NCI-H146 (cell line): ENCODE results near the gene RUSC1.
"Not testable (repeated sequence)": the region's sequence is repeated elsewhere in the genome, so short reads cannot be mapped to it uniquely, and the experiment has no call there.

Experiments
- DNase-seq: peaks from one replicate; lab custom pipeline; 2025; lab: John Stamatoyannopoulos, UW

RUSC1 gene, protein sequence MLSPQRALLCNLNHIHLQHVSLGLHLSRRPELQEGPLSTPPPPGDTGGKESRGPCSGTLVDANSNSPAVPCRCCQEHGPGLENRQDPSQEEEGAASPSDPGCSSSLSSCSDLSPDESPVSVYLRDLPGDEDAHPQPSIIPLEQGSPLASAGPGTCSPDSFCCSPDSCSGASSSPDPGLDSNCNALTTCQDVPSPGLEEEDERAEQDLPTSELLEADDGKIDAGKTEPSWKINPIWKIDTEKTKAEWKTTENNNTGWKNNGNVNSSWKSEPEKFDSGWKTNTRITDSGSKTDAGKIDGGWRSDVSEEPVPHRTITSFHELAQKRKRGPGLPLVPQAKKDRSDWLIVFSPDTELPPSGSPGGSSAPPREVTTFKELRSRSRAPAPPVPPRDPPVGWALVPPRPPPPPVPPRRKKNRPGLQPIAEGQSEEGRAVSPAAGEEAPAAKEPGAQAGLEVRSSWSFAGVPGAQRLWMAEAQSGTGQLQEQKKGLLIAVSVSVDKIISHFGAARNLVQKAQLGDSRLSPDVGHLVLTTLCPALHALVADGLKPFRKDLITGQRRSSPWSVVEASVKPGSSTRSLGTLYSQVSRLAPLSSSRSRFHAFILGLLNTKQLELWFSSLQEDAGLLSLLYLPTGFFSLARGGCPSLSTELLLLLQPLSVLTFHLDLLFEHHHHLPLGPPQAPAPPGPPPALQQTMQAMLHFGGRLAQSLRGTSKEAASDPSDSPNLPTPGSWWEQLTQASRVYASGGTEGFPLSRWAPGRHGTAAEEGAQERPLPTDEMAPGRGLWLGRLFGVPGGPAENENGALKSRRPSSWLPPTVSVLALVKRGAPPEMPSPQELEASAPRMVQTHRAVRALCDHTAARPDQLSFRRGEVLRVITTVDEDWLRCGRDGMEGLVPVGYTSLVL

DNA sequence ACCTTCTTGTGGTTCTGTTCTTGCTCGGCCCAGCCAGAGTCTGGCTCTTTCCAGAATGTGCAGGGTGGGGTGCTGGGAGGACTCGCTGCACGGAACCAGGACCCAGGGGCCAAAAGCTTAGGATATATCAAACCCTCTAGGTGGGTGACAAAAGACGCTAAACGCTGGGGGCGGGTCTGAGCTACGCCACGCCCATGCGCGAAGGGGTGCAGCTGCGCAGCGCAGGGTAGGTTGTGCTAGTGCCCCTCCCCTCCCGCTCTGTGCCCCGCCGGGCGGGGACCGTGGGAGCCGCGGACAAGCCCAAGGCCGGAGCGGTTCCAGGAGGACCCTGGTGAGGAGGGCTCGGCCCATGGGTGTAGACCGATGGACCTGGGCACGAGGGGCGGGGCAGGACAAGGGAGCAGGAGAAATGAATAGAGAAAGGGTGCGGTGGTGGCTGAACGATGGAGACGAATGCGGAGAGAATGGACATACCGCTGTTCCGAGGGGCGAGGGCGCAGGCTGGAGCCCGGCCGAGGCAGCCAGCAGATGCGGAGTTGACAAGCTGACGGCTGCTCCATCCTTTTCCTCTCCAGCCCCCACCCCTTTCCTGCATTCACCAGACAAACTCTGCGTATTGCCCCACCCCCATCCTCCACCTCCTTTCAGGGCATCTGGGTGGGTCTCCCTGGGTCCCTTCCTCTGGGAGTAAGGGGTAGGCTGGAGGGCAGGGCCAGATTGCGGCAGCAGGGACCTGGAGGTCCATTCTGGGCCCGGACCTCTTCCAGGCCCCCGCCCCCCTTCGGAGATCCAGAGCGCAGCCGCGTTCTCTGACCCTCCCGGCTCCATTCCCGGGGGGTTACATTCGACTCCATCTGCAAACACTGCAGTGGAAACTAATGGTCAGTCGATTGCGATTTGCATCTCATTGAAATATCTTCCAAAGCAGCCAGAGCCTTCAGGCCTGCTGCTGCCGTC lies at the start of gene RUSC1:
Gene RUSC1, plus strand, starts transcription at position 234 of the 957 bp plus-strand sequence. CDS start 880 bp downstream, outside the sequence.
- peak; percentile 58 for DNase-seq

DNA sequence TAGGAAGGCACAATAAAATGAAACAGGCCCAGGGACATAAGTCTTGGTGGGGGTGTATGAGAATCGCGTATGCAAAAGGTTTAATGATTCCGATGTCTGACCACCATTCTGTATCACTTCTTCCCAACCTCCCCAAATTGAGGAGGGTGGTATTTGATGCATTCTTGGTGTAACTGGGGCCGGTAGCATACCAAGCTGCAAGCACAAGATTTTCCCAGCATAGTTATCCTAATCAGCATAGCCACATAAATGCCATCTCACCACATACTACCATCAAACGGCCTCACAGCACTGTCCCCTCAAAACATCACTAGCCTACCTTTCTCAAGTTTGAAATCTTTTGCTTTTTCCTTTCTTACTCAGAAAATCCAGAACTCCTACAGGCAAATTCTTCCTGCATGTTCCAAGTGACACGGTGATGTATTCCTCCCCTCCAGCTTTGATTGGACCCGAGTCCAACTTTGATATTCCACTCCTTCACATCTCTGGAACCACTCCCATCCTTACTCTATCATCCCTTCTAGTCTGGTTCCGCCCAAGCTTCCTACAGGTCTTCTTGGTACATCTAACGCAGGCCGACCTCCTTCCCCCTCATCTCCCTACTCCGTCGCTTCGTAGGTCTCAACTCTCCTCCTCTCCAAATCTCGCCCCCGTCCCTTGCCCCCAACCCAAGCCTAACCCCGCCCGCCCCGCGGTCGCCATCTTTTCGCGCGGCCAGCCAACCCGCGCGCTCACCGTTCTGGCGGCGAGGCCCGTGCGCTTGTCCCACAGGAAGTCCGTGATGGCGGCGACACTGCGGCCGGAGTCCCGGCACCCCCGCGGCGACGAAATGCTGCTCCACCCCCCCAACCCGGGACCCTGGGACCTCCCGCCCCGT lies 48.0 kb upstream of the RUSC1 start:
- peak; percentile 78 for DNase-seq

DNA sequence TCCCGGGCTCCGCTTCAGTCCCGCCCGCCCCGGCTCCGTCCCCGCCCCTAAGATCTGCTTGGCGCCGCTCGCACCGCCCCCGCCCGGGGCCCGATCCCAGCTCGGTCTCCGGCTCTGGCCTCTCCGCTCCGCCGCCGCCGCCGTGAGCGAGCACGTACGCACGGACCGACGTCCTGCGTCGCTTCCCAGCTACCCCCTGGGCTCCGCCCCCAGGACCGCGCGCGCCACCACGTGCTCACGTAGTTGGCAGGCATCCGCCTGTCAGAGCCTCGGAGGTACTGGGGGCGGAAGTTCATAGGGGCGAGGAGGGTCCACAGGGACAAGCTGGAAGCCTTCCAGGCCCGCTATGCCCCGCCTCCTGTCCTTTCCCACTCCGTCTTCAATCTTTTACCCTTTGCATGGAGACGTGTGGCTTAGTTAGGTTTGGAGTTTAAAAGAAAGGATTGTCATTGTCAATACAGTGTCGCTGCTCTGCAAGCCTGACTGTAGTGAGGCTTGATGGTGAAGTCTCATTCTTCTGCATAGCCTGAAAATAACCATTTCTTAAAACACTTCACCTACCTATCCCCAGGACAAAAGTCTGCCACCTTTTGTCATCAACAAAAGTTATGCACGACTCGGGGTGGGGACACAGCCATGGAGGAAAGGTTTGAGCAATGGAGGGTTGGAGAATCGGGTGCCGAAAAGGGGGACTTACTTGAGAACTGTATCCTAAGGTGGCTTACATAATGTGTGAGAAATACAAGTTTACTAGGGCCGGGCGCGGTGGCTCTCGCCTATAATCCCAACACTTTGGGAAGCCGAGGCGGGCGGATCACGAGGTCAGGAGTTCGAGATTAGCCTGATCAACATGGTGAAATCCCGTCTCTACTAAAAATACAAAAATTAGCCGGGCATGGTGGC lies 47.1 kb upstream of the RUSC1 start, which contains the start of gene CLK2:
Gene CLK2, minus strand, starts transcription at position 162 of the 903 bp plus-strand sequence. CDS start 2,527 bp downstream, outside the sequence.
- peak; percentile 98 for DNase-seq

DNA sequence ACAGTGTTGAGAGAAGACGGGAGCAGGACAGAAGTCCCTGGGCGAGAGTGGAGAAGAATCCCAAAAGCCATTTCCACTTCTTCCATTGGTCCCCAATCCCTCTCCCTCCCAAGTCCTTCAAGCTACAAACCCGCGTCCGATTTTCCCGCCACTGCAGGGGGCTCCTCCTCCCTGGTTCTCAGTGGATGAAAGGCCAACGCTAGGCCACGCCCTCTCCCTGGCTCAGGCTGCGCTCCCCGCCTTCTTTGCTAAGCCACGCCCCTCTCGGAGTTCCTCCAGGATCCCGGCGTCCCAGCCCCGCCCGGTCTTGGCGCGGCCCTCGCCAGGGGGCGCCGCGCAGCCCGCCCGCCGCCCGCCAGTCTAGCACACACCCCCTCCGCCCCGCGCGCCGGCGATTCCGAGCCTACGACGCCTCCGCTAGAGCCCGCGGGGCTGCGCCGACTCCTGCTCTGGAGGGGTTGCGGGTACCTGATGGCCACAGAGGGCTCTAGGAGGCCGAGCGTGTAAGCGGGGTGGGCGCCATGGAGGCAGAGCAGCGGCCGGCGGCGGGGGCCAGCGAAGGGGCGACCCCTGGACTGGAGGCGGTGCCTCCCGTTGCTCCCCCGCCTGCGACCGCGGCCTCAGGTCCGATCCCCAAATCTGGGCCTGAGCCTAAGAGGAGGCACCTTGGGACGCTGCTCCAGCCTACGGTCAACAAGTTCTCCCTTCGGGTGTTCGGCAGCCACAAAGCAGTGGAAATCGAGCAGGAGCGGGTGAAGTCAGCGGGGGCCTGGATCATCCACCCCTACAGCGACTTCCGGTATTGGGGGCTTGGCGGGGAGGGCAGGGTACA lies 43.4 kb upstream of the RUSC1 start, which contains the start of gene HCN3:
Gene HCN3, plus strand, starts transcription at position 394 of the 832 bp plus-strand sequence. Its CDS starts 128 bp downstream, at position 522.
- peak; percentile 98 for DNase-seq

DNA sequence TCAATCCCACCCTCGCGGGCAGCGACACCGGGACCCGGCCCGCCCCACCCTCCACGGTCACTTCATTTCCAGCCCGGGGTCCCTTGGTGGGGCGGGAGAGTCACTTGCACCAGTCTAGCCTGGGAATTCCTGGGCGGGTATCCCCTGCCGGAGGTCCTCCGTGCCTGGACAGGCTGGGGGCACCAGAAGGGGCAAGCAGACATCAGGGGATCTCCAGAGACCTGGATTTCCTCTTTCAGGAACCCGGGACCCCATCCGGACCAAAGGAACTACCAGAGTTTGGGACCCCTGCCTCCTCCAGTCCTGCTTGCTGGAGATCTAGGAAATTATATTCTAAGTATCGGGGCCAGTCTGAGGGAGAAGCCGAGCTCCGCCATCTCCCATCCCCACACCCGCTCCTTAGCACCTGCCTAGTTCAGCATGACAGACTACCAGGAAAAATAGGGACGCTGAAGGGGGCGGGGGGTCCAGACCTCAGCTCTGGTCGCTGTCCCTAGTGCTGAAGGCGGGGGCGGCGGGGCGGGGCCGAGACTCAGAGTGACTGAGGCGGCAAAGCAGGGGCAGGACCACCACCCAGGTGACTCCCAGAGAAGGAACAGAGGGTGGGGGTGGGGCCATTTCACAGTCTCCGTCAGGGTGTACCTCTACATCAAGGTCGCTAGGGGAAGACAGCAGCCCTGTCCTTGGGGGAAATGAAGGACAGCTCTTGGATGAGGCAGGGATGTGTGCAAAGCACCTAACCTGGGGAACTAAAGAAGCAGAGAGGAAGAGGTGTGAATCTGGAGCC lies 42.6 kb upstream of the RUSC1 start:
- peak; percentile 88 for DNase-seq

DNA sequence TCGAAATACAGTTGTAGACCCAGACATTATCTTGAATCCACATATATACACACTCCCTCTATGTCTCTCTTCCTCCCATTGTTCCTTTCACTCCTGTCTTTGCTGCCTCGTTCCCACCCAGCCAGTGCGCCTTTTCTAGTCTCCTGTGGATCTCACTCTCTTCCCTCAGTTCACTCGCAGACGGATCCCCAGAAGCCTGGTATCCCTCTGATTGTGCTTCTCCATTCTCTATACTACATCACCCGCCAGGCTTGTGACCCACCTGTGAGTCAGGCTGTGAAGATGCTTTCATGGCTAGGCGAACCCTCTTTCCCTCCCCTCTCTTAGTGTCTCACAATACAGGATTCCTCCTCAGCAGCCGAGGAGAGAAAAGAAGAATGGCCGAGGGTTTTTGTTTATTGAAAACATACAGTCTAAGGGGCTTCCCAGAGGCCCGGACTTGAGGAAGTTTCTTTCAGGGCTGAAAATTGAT lies 42.0 kb upstream of the RUSC1 start:
- no peak for DNase-seq

DNA sequence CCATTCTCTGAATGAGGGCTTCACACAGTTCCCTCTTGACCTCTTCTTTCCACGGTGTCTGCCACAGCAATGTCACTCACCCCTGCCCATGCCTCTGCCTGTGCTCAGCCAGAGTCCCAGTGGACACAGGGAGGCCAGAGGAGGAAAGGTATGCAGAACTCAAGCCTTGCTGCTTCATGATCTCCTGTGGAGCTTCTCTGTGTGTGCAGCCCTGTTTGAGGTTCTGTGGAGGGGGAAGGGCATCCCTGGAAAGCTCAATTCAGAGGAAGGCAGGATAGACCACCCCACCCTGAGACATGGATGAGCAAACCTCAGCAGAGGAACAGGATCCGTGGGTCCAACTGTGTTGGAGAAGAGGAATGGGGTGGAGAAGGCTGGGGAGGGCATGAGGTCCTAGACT lies 41.4 kb upstream of the RUSC1 start:
- DNase-seq = no peak

DNA sequence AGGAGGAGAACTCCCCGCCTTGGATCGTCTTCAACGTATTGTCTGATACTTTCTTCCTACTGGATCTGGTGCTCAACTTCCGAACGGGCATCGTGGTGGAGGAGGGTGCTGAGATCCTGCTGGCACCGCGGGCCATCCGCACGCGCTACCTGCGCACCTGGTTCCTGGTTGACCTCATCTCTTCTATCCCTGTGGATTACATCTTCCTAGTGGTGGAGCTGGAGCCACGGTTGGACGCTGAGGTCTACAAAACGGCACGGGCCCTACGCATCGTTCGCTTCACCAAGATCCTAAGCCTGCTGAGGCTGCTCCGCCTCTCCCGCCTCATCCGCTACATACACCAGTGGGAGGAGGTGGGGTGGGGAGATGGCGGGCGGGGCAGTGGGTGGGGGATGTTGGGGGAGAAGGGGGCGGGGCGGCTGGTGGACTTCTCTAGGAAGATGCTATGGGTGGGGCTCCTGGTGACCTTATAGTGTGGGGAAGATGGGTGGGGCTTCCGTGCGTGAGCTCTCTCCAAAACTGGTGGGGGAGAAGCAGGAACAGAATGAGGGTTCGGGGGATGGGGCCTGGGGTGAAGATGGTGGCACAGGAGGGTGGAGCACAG lies 38.1 kb upstream of the RUSC1 start:
- no peak for DNase-seq

DNA sequence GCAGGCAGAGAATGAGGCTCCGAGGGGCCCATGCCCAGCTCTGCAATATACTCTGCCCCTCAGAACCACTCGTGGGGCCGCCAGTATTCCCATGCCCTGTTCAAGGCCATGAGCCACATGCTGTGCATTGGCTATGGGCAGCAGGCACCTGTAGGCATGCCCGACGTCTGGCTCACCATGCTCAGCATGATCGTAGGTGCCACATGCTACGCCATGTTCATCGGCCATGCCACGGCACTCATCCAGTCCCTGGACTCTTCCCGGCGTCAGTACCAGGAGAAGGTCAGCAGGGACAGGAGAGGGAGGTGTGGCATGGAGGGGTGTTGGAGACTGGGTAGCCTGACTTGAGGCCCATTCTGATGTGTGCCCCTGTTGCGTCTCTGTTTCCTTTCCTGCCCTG lies 36.2 kb upstream of the RUSC1 start:
- DNase-seq = no peak

DNA sequence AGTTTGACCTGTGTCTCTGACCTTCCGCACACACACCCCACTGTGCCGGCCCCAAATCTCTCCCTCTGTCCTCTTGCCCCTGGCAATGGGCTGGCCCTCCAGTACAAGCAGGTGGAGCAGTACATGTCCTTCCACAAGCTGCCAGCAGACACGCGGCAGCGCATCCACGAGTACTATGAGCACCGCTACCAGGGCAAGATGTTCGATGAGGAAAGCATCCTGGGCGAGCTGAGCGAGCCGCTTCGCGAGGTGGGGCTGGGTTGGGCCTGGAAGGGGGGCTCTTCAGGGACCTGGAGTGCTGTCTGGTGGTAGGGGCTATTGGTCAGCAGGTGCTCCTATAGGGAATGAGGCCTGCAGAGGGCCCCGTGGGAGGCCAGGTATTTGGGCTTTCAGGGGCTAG lies 35.6 kb upstream of the RUSC1 start:
- DNase-seq = no peak

DNA sequence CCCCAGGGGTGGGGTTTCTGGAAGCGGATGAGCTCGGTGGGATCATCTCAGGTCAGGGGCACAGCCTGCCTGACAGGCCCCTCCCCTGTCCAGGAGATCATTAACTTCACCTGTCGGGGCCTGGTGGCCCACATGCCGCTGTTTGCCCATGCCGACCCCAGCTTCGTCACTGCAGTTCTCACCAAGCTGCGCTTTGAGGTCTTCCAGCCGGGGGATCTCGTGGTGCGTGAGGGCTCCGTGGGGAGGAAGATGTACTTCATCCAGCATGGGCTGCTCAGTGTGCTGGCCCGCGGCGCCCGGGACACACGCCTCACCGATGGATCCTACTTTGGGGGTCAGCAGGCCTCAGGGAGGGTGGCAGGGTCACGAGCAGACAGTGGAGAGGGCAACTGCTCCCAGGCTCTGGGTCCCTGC lies 35.1 kb upstream of the RUSC1 start:
- DNase-seq = no peak

DNA sequence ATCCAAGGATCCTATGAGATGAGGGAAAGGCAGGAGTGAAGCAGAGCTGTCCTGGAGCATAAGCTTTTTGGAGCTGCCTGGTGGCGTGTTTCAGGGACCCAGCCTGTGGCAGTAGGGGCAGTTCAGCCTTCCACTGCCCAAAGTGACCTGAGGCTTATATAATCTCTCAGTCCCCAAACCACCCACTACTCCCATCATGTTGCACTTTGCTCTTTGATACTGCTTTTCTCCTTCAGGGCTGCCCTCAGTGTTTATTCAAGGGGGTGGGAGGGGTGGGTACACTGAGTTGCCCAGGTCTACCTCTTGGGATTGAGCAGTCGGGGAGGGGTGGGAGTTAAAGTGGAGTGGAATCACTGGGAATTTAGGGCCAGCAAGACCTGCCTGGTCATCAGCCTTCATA lies 34.1 kb upstream of the RUSC1 start:
- no peak for DNase-seq

DNA sequence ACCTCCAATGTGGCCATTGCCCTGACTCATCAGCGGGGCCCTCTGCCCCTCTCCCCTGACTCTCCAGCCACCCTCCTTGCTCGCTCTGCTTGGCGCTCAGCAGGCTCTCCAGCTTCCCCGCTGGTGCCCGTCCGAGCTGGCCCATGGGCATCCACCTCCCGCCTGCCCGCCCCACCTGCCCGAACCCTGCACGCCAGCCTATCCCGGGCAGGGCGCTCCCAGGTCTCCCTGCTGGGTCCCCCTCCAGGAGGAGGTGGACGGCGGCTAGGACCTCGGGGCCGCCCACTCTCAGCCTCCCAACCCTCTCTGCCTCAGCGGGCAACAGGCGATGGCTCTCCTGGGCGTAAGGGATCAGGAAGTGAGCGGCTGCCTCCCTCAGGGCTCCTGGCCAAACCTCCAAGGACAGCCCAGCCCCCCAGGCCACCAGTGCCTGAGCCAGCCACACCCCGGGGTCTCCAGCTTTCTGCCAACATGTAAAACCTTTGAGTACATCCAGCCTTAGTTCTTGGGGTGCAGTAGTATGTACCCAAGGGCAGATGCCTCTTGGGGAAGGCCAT lies 32.6 kb upstream of the RUSC1 start:
- no peak for DNase-seq

DNA sequence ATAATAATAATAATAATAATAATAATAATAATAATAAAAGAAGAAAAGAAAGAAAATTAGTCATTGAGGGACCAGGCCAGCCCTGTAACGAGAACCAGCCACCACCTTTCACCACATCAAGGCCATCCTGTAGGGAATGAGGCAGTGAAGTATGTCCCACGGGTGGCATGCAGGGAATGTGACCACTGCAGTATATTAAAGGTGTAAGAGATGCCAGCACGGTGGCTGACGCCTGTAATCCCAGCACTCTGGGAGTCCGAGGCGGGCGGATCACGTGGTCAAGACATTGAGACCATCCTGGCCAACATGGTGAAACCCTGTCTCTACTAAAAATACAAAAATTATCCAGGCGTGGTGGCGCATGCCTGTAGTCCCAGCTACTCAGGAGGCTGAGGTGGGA lies 29.7 kb upstream of the RUSC1 start:
- not testable (repeated sequence) for DNase-seq

DNA sequence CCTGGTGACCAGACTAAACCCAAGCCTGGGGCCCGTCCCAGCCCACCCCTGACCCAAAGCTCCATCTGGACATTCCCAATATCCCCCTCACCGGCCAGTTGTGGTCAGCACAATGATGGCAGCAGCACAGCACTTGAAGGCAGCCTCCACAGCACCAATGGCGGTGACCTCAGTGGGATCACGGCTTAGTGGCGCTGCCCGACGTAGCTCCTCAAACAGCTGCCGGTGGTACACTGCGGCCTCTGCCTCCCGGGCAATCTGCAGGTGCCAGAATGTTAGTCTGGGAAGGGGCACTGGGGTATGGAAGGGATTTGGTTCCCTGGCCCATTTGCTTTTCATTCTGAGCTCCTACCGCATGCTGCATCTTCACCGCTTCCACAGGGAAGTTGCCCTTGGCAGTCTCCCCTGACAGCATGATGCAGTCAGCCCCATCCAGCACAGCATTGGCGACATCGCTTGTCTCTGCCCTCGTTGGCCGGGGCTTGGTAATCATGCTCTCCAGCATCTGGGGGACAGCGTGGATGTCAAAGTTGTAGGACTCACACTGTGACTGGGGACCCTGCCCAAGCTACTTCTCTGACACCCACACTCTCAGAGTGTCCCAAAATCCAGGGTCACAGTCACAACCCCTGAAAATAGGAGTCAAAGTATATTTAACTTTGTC lies 27.5 kb upstream of the RUSC1 start:
- no peak for DNase-seq

DNA sequence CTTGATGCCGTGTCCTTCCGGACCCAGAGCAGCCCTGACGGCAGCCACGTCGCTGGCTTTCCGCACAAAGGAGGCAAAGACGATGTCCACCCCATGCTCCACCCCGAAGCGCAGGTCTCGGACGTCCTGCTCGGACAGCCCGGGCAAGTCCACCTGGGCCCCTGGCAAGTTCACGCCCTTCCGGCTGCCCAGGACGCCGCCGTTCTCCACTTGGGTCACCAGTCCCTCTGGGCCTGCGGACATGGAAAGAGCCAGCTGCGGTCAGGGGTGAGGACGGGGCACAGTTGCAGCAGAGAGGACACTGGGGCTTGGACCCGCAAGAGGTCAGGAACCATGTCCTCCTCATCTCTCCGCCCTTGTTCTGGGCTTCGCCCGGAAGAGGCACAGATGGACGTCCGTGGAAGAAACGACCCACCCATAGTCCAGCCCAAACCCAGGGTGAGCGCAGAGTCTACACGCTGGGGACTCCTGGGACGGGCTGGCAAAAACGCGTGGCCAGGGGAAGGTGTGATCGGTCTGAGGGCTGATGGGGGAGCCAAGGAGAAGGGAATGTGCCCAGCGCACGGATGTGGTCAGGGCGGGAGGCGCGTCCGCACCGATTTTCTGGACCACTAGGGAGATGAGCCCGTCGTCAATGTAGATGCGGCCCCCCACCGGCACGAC lies 26.0 kb upstream of the RUSC1 start:
- DNase-seq = no peak
